ENCODE measurements around the gene FSCN2.

FSCN2 gene

GRCh38 chr17:81513753-81514488 lies 14.3 kb upstream of the FSCN2 start:
- DNase-seq (ENCODE audit: low read depth), result no peak

GRCh38 chr17:81514489-81514738 lies 13.8 kb upstream of the FSCN2 start:
- DNase-seq (ENCODE audit: low read depth), result no peak

GRCh38 chr17:81514739-81515529 lies 13.2 kb upstream of the FSCN2 start:
- no peak for DNase-seq (ENCODE audit: low read depth)

- DNase-seq (ENCODE audit: low read depth), result no peak
These were observed 12.6 kb upstream of the FSCN2 start for GRCh38 chr17:81515530-81516041.

- DNase-seq (ENCODE audit: low read depth), result no peak
These were observed 11.7 kb upstream of the FSCN2 start for GRCh38 chr17:81516439-81516838.

GRCh38 chr17:81517009-81517338 lies 11.2 kb upstream of the FSCN2 start:
- DNase-seq (ENCODE audit: low read depth), result no peak

GRCh38 chr17:81517339-81518112 lies 10.7 kb upstream of the FSCN2 start:
- DNase-seq (ENCODE audit: low read depth), result no peak

GRCh38 chr17:81518113-81518784 lies 9.9 kb upstream of the FSCN2 start:
- no peak for DNase-seq (ENCODE audit: low read depth)

- no peak for DNase-seq (ENCODE audit: low read depth)
These were observed 9.3 kb upstream of the FSCN2 start for GRCh38 chr17:81518785-81519283.

- no peak for DNase-seq (ENCODE audit: low read depth)
These were observed 8.7 kb upstream of the FSCN2 start for GRCh38 chr17:81519284-81520020.

GRCh38 chr17:81520021-81520901 lies 7.9 kb upstream of the FSCN2 start:
- DNase-seq (ENCODE audit: low read depth), result no peak

- no peak for DNase-seq (ENCODE audit: low read depth)
These were observed 5.4 kb upstream of the FSCN2 start for GRCh38 chr17:81522491-81523401.

GRCh38 chr17:81523402-81524038 lies 4.7 kb upstream of the FSCN2 start:
- DNase-seq (ENCODE audit: low read depth), result no peak

- DNase-seq (ENCODE audit: low read depth), result no peak
These were observed 3.9 kb upstream of the FSCN2 start for GRCh38 chr17:81524039-81524864.

- DNase-seq (ENCODE audit: low read depth), result no peak
These were observed 3.4 kb upstream of the FSCN2 start for GRCh38 chr17:81524865-81525159.

- no peak for DNase-seq (ENCODE audit: low read depth)
These were observed 1.3 kb upstream of the FSCN2 start for GRCh38 chr17:81526662-81527571.

GRCh38 chr17:81528384-81528650 lies 140 bp downstream of the FSCN2 start:
- DNase-seq (ENCODE audit: low read depth), result no peak

All from stimulated activated CD8-positive, alpha-beta memory T cell treated with anti-CD3 and anti-CD28 coated beads, Interleukin-15, amount 100 ng/mL, for 24 hours (primary cell).